GM12873 (cell line): ENCODE data around the gene NUP37.

Experiments
- TF ChIP-seq, protein P1 (sequence below): IDR thresholded peaks from 2 replicates; pipeline ENCODE4 v1.5.1; 2012; ENCODE audit warnings: low read depth, mild to moderate bottlenecking, moderate library complexity, low read length, control low read depth; ENCODE audit not compliant: insufficient read depth; ENCODE audit errors: missing control alignments

NUP37 gene

DNA sequence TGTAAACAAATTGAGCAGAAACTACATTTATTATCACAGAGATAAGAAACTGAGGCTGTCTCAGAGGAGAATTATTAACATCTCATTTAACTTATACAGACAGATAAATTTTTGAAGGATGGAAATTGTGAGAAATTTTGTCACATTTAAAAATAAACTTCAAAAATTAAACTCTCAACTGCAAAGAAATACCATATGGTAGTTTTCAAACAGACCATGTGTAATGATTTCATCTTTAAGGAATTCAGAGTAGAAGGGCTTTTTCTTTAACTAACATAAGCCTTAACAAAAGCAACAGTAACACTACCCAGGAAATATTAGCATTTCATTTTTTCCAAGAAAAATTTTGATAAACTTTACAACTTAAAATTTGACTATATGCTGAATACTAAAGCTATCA is 26.6 kb downstream of the NUP37 start:
- TF ChIP-seq, protein P1, sequence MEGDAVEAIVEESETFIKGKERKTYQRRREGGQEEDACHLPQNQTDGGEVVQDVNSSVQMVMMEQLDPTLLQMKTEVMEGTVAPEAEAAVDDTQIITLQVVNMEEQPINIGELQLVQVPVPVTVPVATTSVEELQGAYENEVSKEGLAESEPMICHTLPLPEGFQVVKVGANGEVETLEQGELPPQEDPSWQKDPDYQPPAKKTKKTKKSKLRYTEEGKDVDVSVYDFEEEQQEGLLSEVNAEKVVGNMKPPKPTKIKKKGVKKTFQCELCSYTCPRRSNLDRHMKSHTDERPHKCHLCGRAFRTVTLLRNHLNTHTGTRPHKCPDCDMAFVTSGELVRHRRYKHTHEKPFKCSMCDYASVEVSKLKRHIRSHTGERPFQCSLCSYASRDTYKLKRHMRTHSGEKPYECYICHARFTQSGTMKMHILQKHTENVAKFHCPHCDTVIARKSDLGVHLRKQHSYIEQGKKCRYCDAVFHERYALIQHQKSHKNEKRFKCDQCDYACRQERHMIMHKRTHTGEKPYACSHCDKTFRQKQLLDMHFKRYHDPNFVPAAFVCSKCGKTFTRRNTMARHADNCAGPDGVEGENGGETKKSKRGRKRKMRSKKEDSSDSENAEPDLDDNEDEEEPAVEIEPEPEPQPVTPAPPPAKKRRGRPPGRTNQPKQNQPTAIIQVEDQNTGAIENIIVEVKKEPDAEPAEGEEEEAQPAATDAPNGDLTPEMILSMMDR, result no peak

DNA sequence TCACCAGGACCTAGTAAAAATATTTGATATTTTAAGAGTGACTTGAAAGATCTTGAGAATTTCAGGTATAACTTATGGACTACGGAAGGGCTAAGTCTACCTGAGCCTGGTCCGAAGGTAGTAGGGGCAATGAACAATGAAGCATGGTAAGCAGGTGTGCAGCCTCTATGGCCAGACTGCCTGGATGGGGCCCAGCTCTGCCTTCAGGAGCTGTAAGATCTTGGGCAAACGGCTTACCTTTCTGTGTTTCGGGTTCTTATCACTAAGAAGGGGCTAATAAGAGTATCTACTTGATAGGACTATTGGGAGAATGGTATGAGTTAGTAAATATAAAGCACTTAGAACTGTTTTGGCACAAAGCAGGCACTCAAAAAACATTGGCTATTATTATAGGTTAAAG is 39.1 kb downstream of the NUP37 start:
- TF ChIP-seq, protein P1, result no peak

DNA sequence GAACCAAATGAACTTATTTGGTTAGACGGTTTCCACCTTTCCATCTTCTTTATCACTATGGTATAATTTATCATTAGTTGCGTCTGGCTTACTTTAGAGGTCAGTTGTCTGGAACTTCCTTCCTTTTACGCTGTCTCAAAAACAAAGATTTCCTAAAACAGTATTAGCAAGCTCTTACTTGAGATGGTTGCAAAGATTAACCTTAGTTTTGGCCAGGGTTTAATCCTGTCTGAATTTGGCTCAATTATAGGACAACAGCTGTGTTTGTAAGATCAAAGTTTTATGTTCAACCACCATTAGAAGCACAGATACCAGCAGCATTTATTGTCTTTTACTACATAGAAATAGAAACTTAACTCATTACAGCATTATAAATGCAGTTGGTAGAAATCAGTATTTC is 50.2 kb downstream of the NUP37 start:
- TF ChIP-seq, protein P1, result no peak

DNA sequence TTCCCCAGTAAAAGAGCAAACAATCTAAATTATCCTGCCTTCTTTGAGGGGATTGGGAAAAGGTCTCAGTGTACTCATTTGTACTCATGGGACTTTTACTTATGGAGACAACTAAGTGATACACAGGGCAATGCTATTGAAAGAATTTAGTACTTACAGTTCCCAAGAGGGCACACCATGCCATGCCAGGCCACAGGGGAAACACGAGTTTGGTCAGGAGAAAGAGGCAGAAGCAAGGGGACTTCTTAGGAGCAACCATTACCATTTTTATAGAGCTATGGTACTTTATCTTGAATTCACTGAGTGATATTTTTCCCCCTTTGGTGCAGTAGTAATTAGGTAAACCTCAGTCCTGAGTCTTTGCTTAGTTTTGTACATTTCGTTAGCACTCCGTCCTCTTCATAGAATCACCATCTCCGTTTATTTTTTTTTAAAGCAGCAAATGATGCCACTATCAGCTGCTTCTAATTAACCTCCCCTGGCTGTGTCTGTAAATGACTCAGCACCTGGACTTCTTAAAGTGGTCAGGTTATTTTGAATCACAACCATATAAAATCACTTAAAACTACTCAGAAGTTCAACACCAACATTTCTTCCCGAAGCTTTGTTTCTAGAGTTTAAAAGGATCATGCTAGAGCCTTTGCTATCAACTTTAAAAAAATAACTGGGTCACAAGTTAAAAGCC is 52.2 kb downstream of the NUP37 start:
- TF ChIP-seq, protein P1, result no peak

- TF ChIP-seq, protein P1, result no peak
These were observed 55.4 kb downstream of the NUP37 start for GRCh38 chr12:102064476-102064875.

GRCh38 chr12:102063069-102063468 is 56.8 kb downstream of the NUP37 start:
- TF ChIP-seq, protein P1, result no peak

- TF ChIP-seq, protein P1, result no peak
These were observed 57.5 kb downstream of the NUP37 start for GRCh38 chr12:102062419-102062806.
